IMR-90 (cell line): Measurements from ENCODE around the gene CDADC1. TPM values are rescaled to one million over a fixed set of nuclear protein-coding genes. Genes with fewer than 3 reads are reported as not detected.

Experiments
- ATAC-seq: fragments of 200-7000 bp; cut with Tn5 transposase; 2 replicates; pipeline ENCODE4 v1.9.1; 2020; ENCODE audit warnings: low read depth, mild to moderate bottlenecking, moderate library complexity
- BruUV-seq: library from RNA; stranded (reverse); fragments of 400-500 nt; replicated peaks from 2 replicates; lab custom pipeline; 2021; lab: Mats Ljungman, UMichigan
- CTCF ChIA-PET: fragments of 300-600 bp; formaldehyde crosslinking; extraction: SDS; loops from one replicate; lab custom pipeline; 2021; ENCODE audit warnings: antibody characterized with exemption; lab: Yijun Ruan, JAX
- POLR2A ChIA-PET: fragments of 300-600 bp; sonication (Branson Sonifier 250); formaldehyde crosslinking; loops from one replicate; lab custom pipeline; 2022; ENCODE audit warnings: antibody characterized with exemption; ENCODE audit not compliant: unreplicated experiment; lab: Charles Lee
- DNase-seq: peaks from one replicate; pipeline ENCODE4 v3.0.0; 2013
- H2AFZ ChIP-seq: replicated peaks from 2 replicates; pipeline ENCODE3; 2013; ENCODE audit warnings: low read length, mild to moderate bottlenecking; ENCODE audit not compliant: poor library complexity
- H2AK5ac ChIP-seq: 2 replicates; pipeline ENCODE4 v1.6.1; 2013; ENCODE audit warnings: low read depth, low read length, inconsistent platforms
- H2AK9ac ChIP-seq: replicated peaks from 2 replicates; pipeline ENCODE3; 2013; ENCODE audit warnings: mild to moderate bottlenecking, low read depth, low read length, moderate library complexity; ENCODE audit not compliant: poor library complexity
- H2BK120ac ChIP-seq: 2 replicates; pipeline ENCODE4 v1.6.1; 2013; ENCODE audit warnings: low read depth, low read length, inconsistent platforms
- H2BK15ac ChIP-seq: 3 replicates; pipeline ENCODE4 v1.6.1; 2013; ENCODE audit warnings: low read depth, low read length, inconsistent platforms
- H2BK20ac ChIP-seq: 2 replicates; pipeline ENCODE4 v1.6.1; 2013; ENCODE audit warnings: low read depth, mild to moderate bottlenecking, inconsistent platforms, low read length, moderate library complexity
- H2BK5ac ChIP-seq: 2 replicates; pipeline ENCODE4 v1.6.1; 2013; ENCODE audit warnings: mild to moderate bottlenecking, low read depth, low read length, inconsistent platforms; ENCODE audit not compliant: poor library complexity, severe bottlenecking
- H3K14ac ChIP-seq: replicated peaks from 2 replicates; pipeline ENCODE4 v1.6.1; 2013; ENCODE audit warnings: low read depth, low read length, inconsistent platforms
- H3K18ac ChIP-seq: 2 replicates; pipeline ENCODE4 v1.6.1; 2013; ENCODE audit warnings: low read depth, low read length, control low read depth
- H3K23ac ChIP-seq: 2 replicates; pipeline ENCODE4 v1.6.1; 2013; ENCODE audit warnings: low read depth, low read length, inconsistent platforms
- H3K27ac ChIP-seq: 2 replicates; pipeline ENCODE4 v1.5.1; 2013; ENCODE audit warnings: mild to moderate bottlenecking, control low read depth, low read length; ENCODE audit not compliant: insufficient read depth
- H3K27me3 ChIP-seq: 2 replicates; pipeline ENCODE4 v1.6.1; 2013; ENCODE audit warnings: low read length; ENCODE audit not compliant: control insufficient read depth, insufficient read depth
- H3K36me3 ChIP-seq: 2 replicates; pipeline ENCODE4 v1.6.1; 2013; ENCODE audit warnings: low read length, mixed read lengths; ENCODE audit not compliant: control insufficient read depth, insufficient read depth
- H3K4ac ChIP-seq: 2 replicates; pipeline ENCODE4 v1.6.1; 2013; ENCODE audit warnings: low read depth, low read length, inconsistent platforms
- H3K4me1 ChIP-seq: 2 replicates; pipeline ENCODE4 v1.6.1; 2013; ENCODE audit warnings: low read length, mixed read lengths; ENCODE audit not compliant: control insufficient read depth, insufficient read depth
- H3K4me2 ChIP-seq: 2 replicates; pipeline ENCODE4 v1.6.1; 2013; ENCODE audit warnings: low read depth, mild to moderate bottlenecking, control low read depth, low read length, moderate library complexity
- H3K4me3 ChIP-seq: 2 replicates; pipeline ENCODE4 v1.5.1; 2013; ENCODE audit warnings: low read depth, mild to moderate bottlenecking, control low read depth, low read length, moderate library complexity; ENCODE audit not compliant: insufficient read depth
- H3K56ac ChIP-seq: 2 replicates; pipeline ENCODE4 v1.6.1; 2013; ENCODE audit warnings: low read length, inconsistent platforms; ENCODE audit not compliant: insufficient read depth; ENCODE audit errors: extremely low read depth
- H3K79me1 ChIP-seq, 2 experiments: 2 replicates each; pipeline ENCODE4 v1.6.1; 2013; ENCODE audit warnings: low read length in 2 of 2, inconsistent platforms in 1 of 2, low read depth in 1 of 2
- H3K9ac ChIP-seq: 2 replicates; pipeline ENCODE4 v1.6.1; 2013; ENCODE audit warnings: low read depth, low read length, control low read depth
- H3K9me1 ChIP-seq: 2 replicates; pipeline ENCODE4 v1.6.1; 2013; ENCODE audit warnings: low read length, inconsistent platforms; ENCODE audit not compliant: insufficient read depth
- H3K9me3 ChIP-seq: 2 replicates; pipeline ENCODE4 v1.6.1; 2013; ENCODE audit warnings: low read length; ENCODE audit not compliant: control insufficient read depth, insufficient read depth
- H4K20me1 ChIP-seq: 2 replicates; pipeline ENCODE4 v1.6.1; 2013; ENCODE audit warnings: low read length, inconsistent platforms; ENCODE audit not compliant: insufficient read depth
- H4K5ac ChIP-seq: 2 replicates; pipeline ENCODE4 v1.6.1; 2013; ENCODE audit warnings: mild to moderate bottlenecking, low read depth, low read length, control low read depth
- H4K8ac ChIP-seq, 2 experiments: 2 replicates each; pipeline ENCODE4 v1.6.1; 2013; ENCODE audit warnings: low read depth in 2 of 2, low read length in 2 of 2, control low read depth in 1 of 2, inconsistent platforms in 1 of 2
- H4K91ac ChIP-seq: 2 replicates; pipeline ENCODE4 v1.6.1; 2013; ENCODE audit warnings: low read depth, low read length, inconsistent platforms; ENCODE audit not compliant: insufficient read depth
- CEBPB ChIP-seq: IDR thresholded peaks from 2 replicates; pipeline ENCODE4 v1.6.1; 2012; ENCODE audit warnings: low read depth, low read length, improper control_type of control experiment
- CHD1 ChIP-seq: IDR thresholded peaks from 2 replicates; pipeline ENCODE4 v1.6.1; 2012; ENCODE audit warnings: low read depth, low read length, improper control_type of control experiment
- FOS ChIP-seq: fragments of 150-350 bp; IDR thresholded peaks from 2 replicates; pipeline ENCODE4 v1.6.1; 2016; ENCODE audit warnings: low read depth, low read length
- MAZ ChIP-seq: IDR thresholded peaks from 2 replicates; pipeline ENCODE4 v1.6.1; 2012; ENCODE audit warnings: low read depth, mild to moderate bottlenecking, low read length, improper control_type of control experiment, moderate library complexity, borderline replicate concordance
- NFE2L2 ChIP-seq: fragments of 150-350 bp; IDR thresholded peaks from 2 replicates; pipeline ENCODE4 v1.6.1; 2016; ENCODE audit warnings: low read depth, mild to moderate bottlenecking, low read length
- POLR2A ChIP-seq: IDR thresholded peaks from 2 replicates; pipeline ENCODE4 v1.6.1; 2012; ENCODE audit warnings: mild to moderate bottlenecking, low read depth, low read length
- RCOR1 ChIP-seq: IDR thresholded peaks from 2 replicates; pipeline ENCODE4 v1.6.1; 2012; ENCODE audit warnings: mild to moderate bottlenecking, low read length, improper control_type of control experiment; ENCODE audit not compliant: insufficient replicate concordance
- RFX5 ChIP-seq: IDR thresholded peaks from 2 replicates; pipeline ENCODE4 v1.8.0; 2012; ENCODE audit warnings: low read depth, mild to moderate bottlenecking, low read length, moderate library complexity
- SMC3 ChIP-seq: fragments of 150-350 bp; IDR thresholded peaks from 2 replicates; pipeline ENCODE4 v1.6.1; 2016; ENCODE audit warnings: low read depth, mild to moderate bottlenecking, antibody characterized with exemption, low read length, moderate library complexity
- WGBS, 2 experiments: methylation state at CpG; one replicate each; pipeline versions ENCODE4 v1.1.5 to v1.1.7; 2013; ENCODE audit warnings: missing lambda C conversion rate in 2 of 2; ENCODE audit not compliant: insufficient read length in 1 of 2; ENCODE audit errors: extremely low coverage in 2 of 2; 5-methylcytosine and 5-hydroxymethylcytosine counted together
- dilution Hi-C: fragments of 300-500 bp; cut with HindIII; formaldehyde crosslinking; loops from one replicate; pipeline ENCODE4 v1.14.3; 2018; ENCODE audit warnings: low sequenced_read_pairs; ENCODE audit not compliant: unreplicated experiment
- in situ Hi-C: fragments of 300-500 bp; cut with MboI; formaldehyde crosslinking; loops from 3 replicates; pipeline ENCODE4 v1.14.3; 2019; ENCODE audit warnings: low sequenced_read_pairs, inconsistent platforms, mixed read lengths
- intact Hi-C: fragments of 100-400 bp; cut with micrococcal nuclease; formaldehyde crosslinking; loops from 2 replicates; pipeline ENCODE4 v1.10.0; 2022
- polyA plus RNA-seq, 3 experiments: library from polyadenylated mRNA; depleted of rRNA; stranded (reverse); fragments of >200 nt; gene quantifications; 2 replicates each; pipeline ENCODE4 v1.2.3, GENCODE V29; 2012; ENCODE audit warnings: low replicate concordance in 1 of 3
- total RNA-seq: library from RNA; depleted of rRNA; stranded (reverse); fragments of >200 nt; gene quantifications from 2 replicates; pipeline ENCODE4 v1.2.3, GENCODE V29; 2012
- TF ChIP-seq, protein P1 (sequence below): fragments of 150-350 bp; IDR thresholded peaks from 2 replicates; pipeline ENCODE4 v1.6.1; 2017; ENCODE audit warnings: mild to moderate bottlenecking, antibody characterized with exemption, low read length, low read depth
- TF ChIP-seq, protein P2 (sequence below): conservative IDR thresholded peaks from 2 replicates; pipeline ENCODE4 v1.5.1; 2012; ENCODE audit warnings: mild to moderate bottlenecking, low read depth, low read length, improper control_type of control experiment

Gene CDADC1
- total and polyA plus RNA-seq, 2 of the 4 experiments (the other 2 are of a cell fraction), result 0.54 to 2.6 TPM

DNA sequence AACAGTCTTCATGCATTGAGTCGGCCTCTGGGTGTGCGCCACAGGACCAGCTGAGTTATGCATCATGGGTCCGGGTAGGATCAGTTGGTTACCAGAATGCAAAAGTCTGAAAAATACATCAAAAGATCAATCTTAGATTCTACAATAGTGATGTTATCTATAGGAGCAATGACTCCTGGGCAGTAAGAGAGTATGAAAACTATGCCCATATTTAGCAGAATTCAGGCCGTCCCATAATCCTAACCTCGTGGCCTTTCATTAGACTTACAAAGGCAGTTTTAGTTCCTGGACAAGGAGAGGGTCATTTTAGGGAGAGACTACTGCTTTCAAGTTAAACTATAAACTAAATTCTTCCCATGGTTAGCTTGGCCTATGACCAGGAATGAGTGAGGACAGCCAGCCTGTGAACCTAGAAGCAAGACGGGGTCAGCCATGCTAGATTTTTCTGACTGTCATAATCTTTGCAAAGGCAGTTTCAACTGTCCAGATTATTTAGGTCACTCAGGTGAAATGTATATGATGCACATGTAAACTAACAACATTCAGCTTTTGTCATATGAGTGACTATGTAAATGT lies 11.8 kb upstream of the CDADC1 start:
- Histone ChIP-seq H3K23ac (no peak overlapping the region), H4K91ac (no peak overlapping the region), H2BK15ac (no peak overlapping the region), H2BK5ac (no peak overlapping the region), H3K36me3 (no peaks in the 10 kb centered on the region), H2BK120ac (no peak overlapping the region), H4K20me1 (no peaks in the 10 kb centered on the region), H3K27me3 (no peaks in the 10 kb centered on the region; the same call in 1 of the 2 replicates), H3K14ac (no peak overlapping the region), H2BK20ac (no peak overlapping the region), H3K79me1 (no peaks in the 10 kb centered on the region), H3K4me2 (no peak overlapping the region), H3K9me3 (no peaks in the 10 kb centered on the region), H2AFZ (no peak overlapping the region), H3K9me1 (no peaks in the 10 kb centered on the region), H2AK9ac (no peak overlapping the region), H3K4me3 (no peak overlapping the region), H3K4me1 (no peaks in the 10 kb centered on the region), H4K8ac (no peak overlapping the region), H3K56ac (no peak overlapping the region), H3K18ac (no peak overlapping the region), H3K9ac (no peak overlapping the region), H3K4ac (no peak overlapping the region), H2AK5ac (no peak overlapping the region), H4K5ac (no peak overlapping the region), H3K27ac (no peak overlapping the region)
- ChIA-PET POLR2A (no interaction called here), CTCF (no interaction called here)
- DNase-seq (no peak), ATAC-seq (no peak)
- intact Hi-C loops, result no loop called here
- BruUV-seq, result no TSS peak
- in situ Hi-C loops, result no loop called here
- dilution Hi-C loops, result no loop called here
- 100% methylated on average over 1 of the region's 6 CpGs; no CpG with 5 or more reads in 1 of the 2 experiments for WGBS, 2 experiments
- TF ChIP-seq CHD1 (no peak), CEBPB (no peak), POLR2A (no peak), SMC3 (no peak), RFX5 (no peak), FOS (no peak), NFE2L2 (no peak), MAZ (no peak), RCOR1 (no peak)
- TF ChIP-seq, protein P1, sequence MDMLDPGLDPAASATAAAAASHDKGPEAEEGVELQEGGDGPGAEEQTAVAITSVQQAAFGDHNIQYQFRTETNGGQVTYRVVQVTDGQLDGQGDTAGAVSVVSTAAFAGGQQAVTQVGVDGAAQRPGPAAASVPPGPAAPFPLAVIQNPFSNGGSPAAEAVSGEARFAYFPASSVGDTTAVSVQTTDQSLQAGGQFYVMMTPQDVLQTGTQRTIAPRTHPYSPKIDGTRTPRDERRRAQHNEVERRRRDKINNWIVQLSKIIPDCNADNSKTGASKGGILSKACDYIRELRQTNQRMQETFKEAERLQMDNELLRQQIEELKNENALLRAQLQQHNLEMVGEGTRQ, result no peak
- TF ChIP-seq, protein P2, sequence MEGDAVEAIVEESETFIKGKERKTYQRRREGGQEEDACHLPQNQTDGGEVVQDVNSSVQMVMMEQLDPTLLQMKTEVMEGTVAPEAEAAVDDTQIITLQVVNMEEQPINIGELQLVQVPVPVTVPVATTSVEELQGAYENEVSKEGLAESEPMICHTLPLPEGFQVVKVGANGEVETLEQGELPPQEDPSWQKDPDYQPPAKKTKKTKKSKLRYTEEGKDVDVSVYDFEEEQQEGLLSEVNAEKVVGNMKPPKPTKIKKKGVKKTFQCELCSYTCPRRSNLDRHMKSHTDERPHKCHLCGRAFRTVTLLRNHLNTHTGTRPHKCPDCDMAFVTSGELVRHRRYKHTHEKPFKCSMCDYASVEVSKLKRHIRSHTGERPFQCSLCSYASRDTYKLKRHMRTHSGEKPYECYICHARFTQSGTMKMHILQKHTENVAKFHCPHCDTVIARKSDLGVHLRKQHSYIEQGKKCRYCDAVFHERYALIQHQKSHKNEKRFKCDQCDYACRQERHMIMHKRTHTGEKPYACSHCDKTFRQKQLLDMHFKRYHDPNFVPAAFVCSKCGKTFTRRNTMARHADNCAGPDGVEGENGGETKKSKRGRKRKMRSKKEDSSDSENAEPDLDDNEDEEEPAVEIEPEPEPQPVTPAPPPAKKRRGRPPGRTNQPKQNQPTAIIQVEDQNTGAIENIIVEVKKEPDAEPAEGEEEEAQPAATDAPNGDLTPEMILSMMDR, result no peak
